Aorta (tissue), 5 donors: Measurements from ENCODE around the gene EFCAB8. TPM values are rescaled to one million over a fixed set of nuclear protein-coding genes. Genes with fewer than 3 reads are reported as not detected.
A peak's percentile ranks its signal among the peaks of the same experiment; 100 is the strongest.
"Not testable (repeated sequence)": the region's sequence is repeated elsewhere in the genome, so short reads cannot be mapped to it uniquely, and the experiment has no call there.

Experiments
- ATAC-seq: fragments of 200-7000 bp; cut with Tn5 transposase; one replicate; pipeline ENCODE4 v1.9.1; 2022; ENCODE audit warnings: moderate library complexity; ENCODE audit not compliant: low FRiP score
- DNase-seq, 2 donors: peaks; one replicate each; pipeline ENCODE4 v3.0.0-alpha.2; 2020
- H3K27ac ChIP-seq, 2 donors: one replicate each; pipeline ENCODE4 v1.5.1; 2013; ENCODE audit warnings: low read length in 2 of 2, mild to moderate bottlenecking in 2 of 2, moderate library complexity in 2 of 2, control low read depth in 1 of 2, inconsistent platforms in 1 of 2, low read depth in 1 of 2
- H3K27me3 ChIP-seq, 2 donors: one replicate each; pipeline ENCODE4 v1.6.1; 2013; ENCODE audit warnings: control low read depth in 1 of 2, low read length in 1 of 2, mild to moderate bottlenecking in 1 of 2, moderate library complexity in 1 of 2; ENCODE audit not compliant: insufficient read depth in 2 of 2, control insufficient read depth in 1 of 2
- H3K36me3 ChIP-seq, 2 donors: one replicate each; pipeline ENCODE4 v1.6.1; 2013; ENCODE audit warnings: control low read depth in 1 of 2, low read length in 1 of 2, mild to moderate bottlenecking in 1 of 2; ENCODE audit not compliant: insufficient read depth in 2 of 2, control insufficient read depth in 1 of 2
- H3K4me1 ChIP-seq, 2 donors: one replicate each; pipeline ENCODE4 v1.6.1; 2013; ENCODE audit warnings: low read length in 2 of 2, control low read depth in 1 of 2, mild to moderate bottlenecking in 1 of 2, moderate library complexity in 1 of 2; ENCODE audit not compliant: insufficient read depth in 2 of 2, control insufficient read depth in 1 of 2
- H3K4me3 ChIP-seq, 2 donors: one replicate each; pipeline ENCODE4 v1.5.1; 2013; ENCODE audit warnings: low read length in 2 of 2, control low read depth in 1 of 2, mild to moderate bottlenecking in 1 of 2
- H3K9me3 ChIP-seq: one replicate; pipeline ENCODE4 v1.6.1; 2013; ENCODE audit warnings: mild to moderate bottlenecking, low read length; ENCODE audit not compliant: control insufficient read depth
- WGBS, 2 donors: extraction: QIAGEN DNeasy Blood & Tissue Kit; methylation state at CpG; one replicate each; pipeline ENCODE4 v1.1.7; 2013; 5-methylcytosine and 5-hydroxymethylcytosine counted together
- intact Hi-C, 2 donors: fragments of 100-400 bp; cut with DNase I; formaldehyde crosslinking; loops; one replicate each; pipeline versions ENCODE4 v1.14.2 to v1.15.0; 2022
- polyA plus RNA-seq, 2 donors: library from polyadenylated mRNA; stranded (reverse); fragments of 200-250 nt; gene quantifications; one replicate each; pipeline ENCODE4 v1.2.3, GENCODE V29; 2013
- total RNA-seq, 2 donors: library from RNA; stranded (reverse); fragmentation: NEBNext Ultra II Directional; extraction: Animal tissue kit (Norgen Biotek cat#: 25700); gene quantifications; one replicate each; pipeline ENCODE4 v1.2.1, GENCODE V29; 2021
- donor health status: healthy with polysubstance abuse.
- donor health status: Bipolar disorder and iron deficiency.
- donor health status: DM: no; HTN: no; CAD: no.
- donor health status: DM: no; HTN: no; CAD: no.
- donor health status: DM: yes; HTN: yes; CAD: no.

Gene EFCAB8
- total and polyA plus RNA-seq, 4 donors: 0.13 to 1.1 (median 0.81) TPM; not detected in 1

GRCh38 chr20:32970973-32971300 lies 112.2 kb downstream of the EFCAB8 start:
- 97 to 100% methylated on average over 2 of the region's 2 CpGs for WGBS, 2 donors
- Histone ChIP-seq H3K27me3 (no peaks in the 10 kb centered on the region), H3K36me3 (no peaks in the 10 kb centered on the region), H3K4me1 (no peaks in the 10 kb centered on the region), H3K9me3 (no peaks in the 10 kb centered on the region), H3K4me3 (no peak overlapping the region), H3K27ac (no peak overlapping the region)
- intact Hi-C loops: no loop called here
- peak in 1 of 2 donors; percentile 57 for DNase-seq
- no peak for ATAC-seq

- no peak overlapping the region for H3K27ac ChIP-seq
- WGBS, 2 donors: 44 to 45% methylated on average over 6 of the region's 6 CpGs
- intact Hi-C loops: no loop called here
- no peaks in the 10 kb centered on the region for H3K36me3 ChIP-seq
- no peaks in the 10 kb centered on the region for H3K9me3 ChIP-seq
- peak in 1 of 2 donors; percentile 30 for DNase-seq
- H3K4me3 ChIP-seq: no peak overlapping the region
- ATAC-seq: no peak
- no peaks in the 10 kb centered on the region for H3K27me3 ChIP-seq
- H3K4me1 ChIP-seq: no peaks in the 10 kb centered on the region
Measured at GRCh38 chr20:32971703-32972161, 113.0 kb downstream of the EFCAB8 start.

- H3K4me1 ChIP-seq: no peaks in the 10 kb centered on the region
- intact Hi-C loops: no loop called here
Measured at GRCh38 chr20:32972181-32973076, 113.7 kb downstream of the EFCAB8 start.

DNA sequence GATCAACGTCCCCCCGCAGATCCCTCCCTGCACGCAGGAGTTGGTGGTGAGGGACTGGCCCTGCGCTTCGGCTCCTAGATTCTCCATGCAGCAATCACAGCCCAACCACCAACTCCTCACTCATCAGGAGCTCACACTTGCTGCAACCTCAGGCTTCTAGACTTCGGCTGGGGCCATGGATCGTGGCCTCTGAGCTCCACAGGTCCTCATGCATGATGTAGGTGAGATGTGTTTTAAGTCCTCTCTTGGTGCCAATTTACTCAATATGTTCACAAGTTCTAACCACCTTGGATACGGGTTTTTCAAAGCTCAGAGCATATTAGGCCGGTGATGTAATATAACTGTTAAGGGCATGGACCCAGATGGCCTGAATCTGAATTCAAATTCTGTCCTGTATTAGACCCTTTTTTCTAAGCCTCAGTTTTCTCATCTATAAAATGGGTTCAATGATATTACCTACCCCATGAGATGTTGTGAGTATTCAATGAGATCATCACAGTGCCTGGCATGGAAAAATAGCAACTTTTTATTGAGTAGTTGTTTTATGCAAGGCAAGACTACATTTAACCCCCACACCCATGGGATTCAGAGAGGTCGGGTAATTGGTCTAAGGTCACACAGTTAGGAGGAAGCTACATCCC lies 114.5 kb downstream of the EFCAB8 start:
- intact Hi-C loops: no loop called here
- ATAC-seq (no peak), DNase-seq (no peak)
- WGBS, 2 donors: 83 to 87% methylated on average over 10 of the region's 10 CpGs
- Histone ChIP-seq H3K36me3 (no peaks in the 10 kb centered on the region), H3K4me3 (no peak overlapping the region), H3K4me1 (no peaks in the 10 kb centered on the region), H3K9me3 (no peaks in the 10 kb centered on the region), H3K27me3 (no peaks in the 10 kb centered on the region), H3K27ac (no peak overlapping the region)

More at GRCh38 chr20:32972181-32973076, 113.7 kb downstream of the EFCAB8 start:
- no peak overlapping the region for H3K4me3 ChIP-seq
- H3K27ac ChIP-seq: no peak overlapping the region
- no peaks in the 10 kb centered on the region for H3K9me3 ChIP-seq
- no peaks in the 10 kb centered on the region for H3K36me3 ChIP-seq
- 79 to 83% methylated on average over 13 of the region's 13 CpGs for WGBS, 2 donors
- H3K27me3 ChIP-seq: no peaks in the 10 kb centered on the region
- DNase-seq: peak in 1 of 2 donors; percentile 61
- no peak for ATAC-seq

DNA sequence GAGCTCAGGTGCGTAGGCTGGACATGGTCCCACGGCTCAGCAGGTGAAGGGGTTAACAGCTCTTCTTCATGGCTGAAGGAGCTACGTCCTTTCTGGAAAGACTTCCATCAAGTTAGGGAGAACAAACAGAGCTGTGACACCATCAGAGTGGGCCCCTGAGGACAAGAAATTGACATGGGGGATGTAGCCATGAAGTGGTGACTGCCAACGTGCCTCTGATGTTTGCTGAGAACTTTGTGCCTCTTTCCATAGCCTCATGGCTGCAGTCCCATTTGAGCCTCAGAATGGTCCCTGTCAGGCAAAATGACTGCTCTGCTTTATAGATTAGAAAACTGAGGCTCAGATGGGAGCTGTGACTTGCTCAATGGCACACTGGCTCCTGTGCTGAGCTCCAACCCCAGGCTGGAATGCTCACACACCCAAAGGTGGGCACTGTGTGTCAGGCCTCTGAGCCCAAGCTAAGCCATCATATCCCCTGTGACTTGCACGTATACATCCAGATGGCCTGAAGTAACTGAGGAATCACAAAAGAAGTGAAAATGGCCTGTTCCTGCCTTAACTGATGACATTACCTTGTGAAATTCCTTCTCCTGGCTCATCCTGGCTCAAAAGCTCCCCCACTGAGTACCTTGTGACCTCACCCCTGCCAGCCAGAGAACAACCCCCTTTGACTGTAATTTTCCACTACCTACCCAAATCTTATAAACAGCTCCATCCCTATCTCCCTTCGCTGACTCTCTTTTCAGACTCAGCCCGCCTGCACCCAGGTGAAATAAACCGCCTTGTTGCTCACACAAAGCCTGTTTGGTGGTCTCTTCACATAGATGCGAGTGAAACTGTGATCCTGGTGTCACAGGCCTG lies 115.7 kb downstream of the EFCAB8 start:
- H3K4me3 ChIP-seq, H3K9me3 ChIP-seq, H3K36me3 ChIP-seq, H3K27ac ChIP-seq, intact Hi-C loops, H3K4me1 ChIP-seq, DNase-seq, ATAC-seq, H3K27me3 ChIP-seq: not testable (repeated sequence)
- 67 to 74% methylated on average over 9 of the region's 9 CpGs for WGBS, 2 donors

- H3K27me3 ChIP-seq, H3K27ac ChIP-seq, H3K36me3 ChIP-seq, H3K4me1 ChIP-seq, H3K9me3 ChIP-seq, intact Hi-C loops, DNase-seq, ATAC-seq, H3K4me3 ChIP-seq: not testable (repeated sequence)
- WGBS, 2 donors: 67 to 71% methylated on average over 4 of the region's 4 CpGs
Measured at GRCh38 chr20:32975121-32975520, 116.4 kb downstream of the EFCAB8 start.

DNA sequence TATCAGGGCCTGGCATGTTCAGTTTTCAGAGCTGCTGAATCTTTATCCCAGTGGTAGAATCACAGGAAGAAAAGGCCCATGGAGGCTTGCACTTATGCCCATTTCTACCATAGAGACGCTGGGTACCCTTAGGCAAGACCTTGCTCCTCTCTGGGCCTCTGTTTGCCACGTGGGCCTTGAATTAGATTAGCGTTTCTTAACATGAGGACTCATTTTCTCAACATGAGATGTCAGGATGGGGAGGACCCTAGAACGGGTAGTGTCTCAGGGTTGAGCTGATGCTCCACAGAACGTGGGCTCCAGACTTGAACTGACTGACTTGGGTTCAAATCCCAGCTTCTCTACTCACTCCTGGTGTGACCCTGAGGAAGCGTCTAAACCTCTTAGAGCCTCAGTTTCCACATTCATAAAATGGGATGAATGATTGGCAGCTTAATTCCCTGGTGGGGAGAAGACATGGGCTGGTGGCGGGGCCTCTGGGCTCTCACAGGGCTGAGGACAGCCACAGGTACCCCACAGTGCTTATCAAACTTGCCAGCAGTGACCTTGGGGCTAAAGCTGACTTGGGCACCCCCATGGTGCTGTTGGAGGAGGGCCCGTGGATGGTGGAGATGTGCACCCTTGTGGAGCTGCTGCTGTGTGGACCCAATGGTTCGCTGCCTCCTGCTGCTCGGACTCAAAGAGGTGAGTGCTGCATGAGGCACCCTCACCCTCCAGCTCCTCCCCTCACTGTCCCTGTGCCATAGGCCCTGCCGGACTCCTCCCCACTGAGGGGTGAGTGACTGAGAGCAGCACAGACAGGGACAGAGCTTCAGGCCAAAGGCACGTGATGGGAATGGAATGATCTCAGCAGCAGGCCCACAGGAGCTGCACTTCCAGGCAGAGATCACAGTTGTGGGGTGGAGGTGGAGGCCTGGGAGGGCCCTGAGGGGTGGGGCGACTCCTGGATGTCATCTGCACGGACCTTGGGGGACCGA lies 117.3 kb downstream of the EFCAB8 start:
- H3K4me1 ChIP-seq: no peaks in the 10 kb centered on the region
- no peaks in the 10 kb centered on the region for H3K36me3 ChIP-seq
- H3K27me3 ChIP-seq: no peaks in the 10 kb centered on the region
- intact Hi-C loops: no loop called here
- no peak for ATAC-seq
- H3K9me3 ChIP-seq: no peaks in the 10 kb centered on the region
- 85 to 88% methylated on average over 15 of the region's 15 CpGs for WGBS, 2 donors
- H3K4me3 ChIP-seq: no peak overlapping the region
- no peak overlapping the region for H3K27ac ChIP-seq
- DNase-seq: no peak

- ATAC-seq: no peak
- Histone ChIP-seq H3K4me3 (no peak overlapping the region), H3K9me3 (no peaks in the 10 kb centered on the region), H3K27ac (no peak overlapping the region), H3K36me3 (no peaks in the 10 kb centered on the region), H3K4me1 (no peaks in the 10 kb centered on the region), H3K27me3 (no peaks in the 10 kb centered on the region)
- 85 to 87% methylated on average over 6 of the region's 6 CpGs for WGBS, 2 donors
- DNase-seq: no peak
- intact Hi-C loops: no loop called here
Measured at GRCh38 chr20:32976746-32977145, 118.0 kb downstream of the EFCAB8 start.
